Hepatocyte (in vitro differentiated cells): ENCODE data around the gene NR1I2. TPM values are rescaled to one million over a fixed set of nuclear protein-coding genes. Genes with fewer than 3 reads are reported as not detected.
A peak's percentile ranks its signal among the peaks of the same experiment; 100 is the strongest.

Source experiments
- DNase-seq: peaks from one replicate; pipeline ENCODE4 v3.0.0-alpha.2; 2016; ENCODE audit warnings: low spot score
- H2AFZ ChIP-seq: fragments of 200-600 bp; sonication (generic); 2 replicates; pipeline ENCODE4 v1.6.0; 2016; ENCODE audit warnings: antibody characterized with exemption, mild to moderate bottlenecking
- H3K27ac ChIP-seq: fragments of 200-600 bp; sonication (generic); 2 replicates; pipeline ENCODE4 v1.5.1; 2016; ENCODE audit warnings: mild to moderate bottlenecking
- H3K27me3 ChIP-seq: fragments of 200-600 bp; sonication (generic); 2 replicates; pipeline ENCODE4 v1.6.1; 2016
- H3K36me3 ChIP-seq: fragments of 200-600 bp; sonication (generic); replicated peaks from 2 replicates; pipeline ENCODE4 v1.5.1; 2016; ENCODE audit warnings: low read depth; ENCODE audit not compliant: insufficient read depth
- H3K4me1 ChIP-seq: fragments of 200-600 bp; sonication (generic); 2 replicates; pipeline ENCODE4 v1.5.1; 2016; ENCODE audit warnings: mild to moderate bottlenecking, moderate library complexity; ENCODE audit not compliant: insufficient read depth
- H3K4me2 ChIP-seq: fragments of 200-600 bp; sonication (generic); 2 replicates; pipeline ENCODE4 v1.6.0; 2016
- H3K4me3 ChIP-seq: fragments of 200-600 bp; sonication (generic); 2 replicates; pipeline ENCODE4 v1.5.1; 2016; ENCODE audit warnings: mild to moderate bottlenecking
- H3K79me2 ChIP-seq: fragments of 200-600 bp; sonication (generic); 2 replicates; pipeline ENCODE4 v1.6.0; 2017; ENCODE audit warnings: mild to moderate bottlenecking
- H3K9me2 ChIP-seq: fragments of 200-600 bp; sonication (generic); replicated peaks from 2 replicates; pipeline ENCODE4 v1.6.0; 2017; ENCODE audit warnings: mild to moderate bottlenecking; ENCODE audit not compliant: insufficient read depth
- H3K9me3 ChIP-seq: fragments of 200-600 bp; sonication (generic); 2 replicates; pipeline ENCODE4 v1.5.1; 2016; ENCODE audit warnings: low read depth, mild to moderate bottlenecking
- H4K20me1 ChIP-seq: fragments of 200-600 bp; sonication (generic); 2 replicates; pipeline ENCODE4 v1.6.0; 2016; ENCODE audit warnings: mild to moderate bottlenecking; ENCODE audit not compliant: insufficient read depth, poor library complexity, severe bottlenecking
- EZH2 ChIP-seq: fragments of 200-600 bp; sonication (generic); IDR thresholded peaks from 2 replicates; pipeline ENCODE4 v1.6.1; 2016; ENCODE audit warnings: antibody characterized with exemption, mild to moderate bottlenecking, borderline replicate concordance
- EZH2phosphoT487 ChIP-seq: fragments of 200-600 bp; sonication (generic); IDR thresholded peaks from one replicate; pipeline ENCODE4 v1.6.1; 2018; ENCODE audit warnings: antibody characterized with exemption, mild to moderate bottlenecking, low read depth, moderate library complexity; ENCODE audit not compliant: unreplicated experiment, severe bottlenecking
- WGBS: methylation state at CpG from one replicate; pipeline ENCODE4 v1.1.6; 2016; ENCODE audit warnings: low lambda C conversion rate; ENCODE audit errors: missing lambda C conversion rate; 5-methylcytosine and 5-hydroxymethylcytosine counted together
- polyA plus RNA-seq: library from polyadenylated mRNA; unstranded; fragments of >200 nt; fragmentation: Nextera tagmentation; extraction: Ambion mirVana; gene quantifications from 2 replicates; pipeline ENCODE4 v1.2.1, GENCODE V29; 2016
- total RNA-seq: library from RNA; depleted of rRNA; stranded (reverse); fragments of >200 nt; gene quantifications from 2 replicates; pipeline ENCODE4 v1.2.3, GENCODE V29; 2014
- TF ChIP-seq, protein P1 (sequence below): fragments of 200-600 bp; sonication (generic); IDR thresholded peaks from 2 replicates; pipeline ENCODE4 v1.5.1; 2016; ENCODE audit warnings: antibody characterized with exemption, mild to moderate bottlenecking; ENCODE audit not compliant: poor library complexity

Gene NR1I2
- total and polyA plus RNA-seq, 2 experiments from 2014 or later = 5.0 to 7.0 TPM

DNA sequence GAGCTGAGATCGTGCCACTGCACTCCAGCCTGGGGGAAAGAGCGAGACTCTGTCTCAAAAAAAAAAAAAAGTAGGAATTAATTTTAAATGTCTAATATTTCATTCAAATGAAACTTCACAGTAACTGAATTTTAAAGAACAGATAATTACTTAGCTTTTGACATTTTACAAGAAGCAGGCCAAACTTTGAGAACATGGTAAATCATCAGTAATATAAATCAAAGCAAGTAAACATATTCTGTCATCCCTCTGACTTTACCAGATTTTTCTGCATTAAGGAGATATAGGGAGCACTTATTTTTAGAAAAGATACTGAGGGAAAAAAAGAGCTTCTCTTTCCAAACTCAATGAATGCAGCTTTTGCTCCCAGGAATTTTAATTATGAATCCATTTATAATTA, 37.0 kb downstream of the NR1I2 start:
- no peaks in the 10 kb centered on the region for H3K27me3 ChIP-seq
- no peaks in the 10 kb centered on the region for H3K4me1 ChIP-seq
- WGBS = 74% methylated on average over 2 of the region's 2 CpGs

GRCh38 chr3:119819806-119820205, 37.9 kb downstream of the NR1I2 start:
- TF ChIP-seq, protein P1, sequence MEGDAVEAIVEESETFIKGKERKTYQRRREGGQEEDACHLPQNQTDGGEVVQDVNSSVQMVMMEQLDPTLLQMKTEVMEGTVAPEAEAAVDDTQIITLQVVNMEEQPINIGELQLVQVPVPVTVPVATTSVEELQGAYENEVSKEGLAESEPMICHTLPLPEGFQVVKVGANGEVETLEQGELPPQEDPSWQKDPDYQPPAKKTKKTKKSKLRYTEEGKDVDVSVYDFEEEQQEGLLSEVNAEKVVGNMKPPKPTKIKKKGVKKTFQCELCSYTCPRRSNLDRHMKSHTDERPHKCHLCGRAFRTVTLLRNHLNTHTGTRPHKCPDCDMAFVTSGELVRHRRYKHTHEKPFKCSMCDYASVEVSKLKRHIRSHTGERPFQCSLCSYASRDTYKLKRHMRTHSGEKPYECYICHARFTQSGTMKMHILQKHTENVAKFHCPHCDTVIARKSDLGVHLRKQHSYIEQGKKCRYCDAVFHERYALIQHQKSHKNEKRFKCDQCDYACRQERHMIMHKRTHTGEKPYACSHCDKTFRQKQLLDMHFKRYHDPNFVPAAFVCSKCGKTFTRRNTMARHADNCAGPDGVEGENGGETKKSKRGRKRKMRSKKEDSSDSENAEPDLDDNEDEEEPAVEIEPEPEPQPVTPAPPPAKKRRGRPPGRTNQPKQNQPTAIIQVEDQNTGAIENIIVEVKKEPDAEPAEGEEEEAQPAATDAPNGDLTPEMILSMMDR = no peak
- TF ChIP-seq EZH2phosphoT487 (no peak), EZH2 (no peak)
- DNase-seq = no peak
- Histone ChIP-seq H2AFZ (no peak overlapping the region), H3K4me1 (no peaks in the 10 kb centered on the region), H3K9me3 (no peaks in the 10 kb centered on the region), H3K9me2 (no peaks in the 10 kb centered on the region), H3K27me3 (no peaks in the 10 kb centered on the region), H3K4me2 (no peak overlapping the region), H3K36me3 (no peaks in the 10 kb centered on the region), H4K20me1 (no peaks in the 10 kb centered on the region), H3K79me2 (no peaks in the 10 kb centered on the region), H3K4me3 (no peak overlapping the region), H3K27ac (no peak overlapping the region)
- 80% methylated on average over 2 of the region's 2 CpGs for WGBS

More for the DNA sequence above, 37.0 kb downstream of the NR1I2 start:
- no peak for DNase-seq
- TF ChIP-seq, protein P1 = no peak
- no peak for TF ChIP-seq EZH2phosphoT487
- no peak for TF ChIP-seq EZH2
- Histone ChIP-seq H3K9me2 (no peaks in the 10 kb centered on the region), H3K27ac (no peak overlapping the region), H3K4me2 (no peak overlapping the region), H3K79me2 (no peaks in the 10 kb centered on the region), H3K4me3 (no peak overlapping the region), H2AFZ (no peak overlapping the region), H4K20me1 (no peaks in the 10 kb centered on the region), H3K36me3 (no peaks in the 10 kb centered on the region), H3K9me3 (no peaks in the 10 kb centered on the region)

GRCh38 chr3:119825820-119826219, 43.9 kb downstream of the NR1I2 start:
- Histone ChIP-seq H3K9me3 (no peaks in the 10 kb centered on the region), H3K36me3 (no peaks in the 10 kb centered on the region), H3K27ac (peak overlapping the region; percentile 56), H3K27me3 (no peaks in the 10 kb centered on the region), H3K9me2 (no peaks in the 10 kb centered on the region), H4K20me1 (no peaks in the 10 kb centered on the region), H3K79me2 (peaks cover 6% of the 10 kb centered on the region), H2AFZ (no peak overlapping the region), H3K4me1 (peaks cover 5% of the 10 kb centered on the region), H3K4me2 (peak overlapping the region; percentile 34), H3K4me3 (no peak overlapping the region)
- DNase-seq = peak; percentile 31
- WGBS = 69% methylated on average over 1 of the region's 1 CpG
- TF ChIP-seq EZH2 (no peak), EZH2phosphoT487 (no peak)
- TF ChIP-seq, protein P1 = no peak
